OCI-LY7 (cell line): ENCODE results near the gene DOCK1. TPM values are rescaled to one million over a fixed set of nuclear protein-coding genes. Genes with fewer than 3 reads are reported as not detected.

Experiments
- BruUV-seq: library from RNA; stranded (reverse); fragments of 400-500 nt; replicated peaks from 2 replicates; lab custom pipeline; 2021; lab: Mats Ljungman, UMichigan
- CTCF ChIA-PET: fragments of 300-600 bp; sonication (Branson Sonifier 250); formaldehyde crosslinking; loops from one replicate; lab custom pipeline; 2022; ENCODE audit warnings: antibody characterized with exemption; ENCODE audit not compliant: unreplicated experiment; lab: Charles Lee
- POLR2A ChIA-PET: fragments of 300-600 bp; sonication (Branson Sonifier 250); formaldehyde crosslinking; loops from one replicate; lab custom pipeline; 2022; ENCODE audit warnings: antibody characterized with exemption; lab: Charles Lee
- DNase-seq: peaks from one replicate; pipeline ENCODE4 v3.0.0-alpha.2; 2015; ENCODE audit warnings: low spot score
- H2AFZ ChIP-seq: fragments of 200-600 bp; sonication (generic), shearing (Covaris generic); 2 replicates; pipeline ENCODE4 v1.6.1; 2014; ENCODE audit warnings: mild to moderate bottlenecking, antibody characterized with exemption, low read length, moderate library complexity
- H3K27ac ChIP-seq: fragments of 200-600 bp; sonication (generic); 2 replicates; pipeline ENCODE4 v1.5.1; 2014; ENCODE audit warnings: mixed run types, low read depth, mild to moderate bottlenecking, moderate library complexity, low read length, inconsistent platforms; ENCODE audit not compliant: poor library complexity, severe bottlenecking
- H3K36me3 ChIP-seq: fragments of 200-600 bp; sonication (generic); 2 replicates; pipeline ENCODE4 v1.6.1; 2014; ENCODE audit warnings: mild to moderate bottlenecking, antibody characterized with exemption, low read length, moderate library complexity, mixed read lengths; ENCODE audit not compliant: insufficient read depth
- H3K4me1 ChIP-seq: fragments of 200-600 bp; sonication (generic); 2 replicates; pipeline ENCODE4 v1.5.1; 2014; ENCODE audit warnings: mild to moderate bottlenecking, low read length; ENCODE audit not compliant: insufficient read depth, poor library complexity, severe bottlenecking
- H3K4me2 ChIP-seq: fragments of 200-600 bp; sonication (generic); 2 replicates; pipeline ENCODE4 v1.6.1; 2014; ENCODE audit warnings: mild to moderate bottlenecking, low read length
- H3K4me3 ChIP-seq: fragments of 200-600 bp; sonication (generic); 2 replicates; pipeline ENCODE4 v1.5.1; 2014; ENCODE audit warnings: mild to moderate bottlenecking, low read depth, low read length; ENCODE audit not compliant: poor library complexity, severe bottlenecking
- H3K79me2 ChIP-seq: fragments of 200-600 bp; sonication (generic); 2 replicates; pipeline ENCODE4 v1.6.1; 2016; ENCODE audit warnings: low read depth, mild to moderate bottlenecking, low read length, moderate library complexity, mixed read lengths; ENCODE audit not compliant: insufficient read depth
- H3K9me2 ChIP-seq: fragments of 200-600 bp; sonication (generic); 2 replicates; pipeline ENCODE4 v1.6.1; 2016; ENCODE audit warnings: mild to moderate bottlenecking, low read length, mixed read lengths; ENCODE audit not compliant: insufficient read depth
- H3K9me3 ChIP-seq: fragments of 200-600 bp; sonication (generic); 2 replicates; pipeline ENCODE4 v1.6.1; 2014; ENCODE audit warnings: mild to moderate bottlenecking, mixed run types, low read length, mixed read lengths
- H4K20me1 ChIP-seq: fragments of 200-600 bp; sonication (generic); 2 replicates; pipeline ENCODE4 v1.6.1; 2014; ENCODE audit warnings: mild to moderate bottlenecking, antibody characterized with exemption, low read length, moderate library complexity, mixed read lengths; ENCODE audit not compliant: insufficient read depth
- CTCF ChIP-seq: fragments of 200-600 bp; sonication (generic); conservative IDR thresholded peaks from 2 replicates; pipeline ENCODE4 v1.5.1; 2014; ENCODE audit warnings: mild to moderate bottlenecking, antibody characterized with exemption, low read length, moderate library complexity, mixed read lengths
- EZH2phosphoT487 ChIP-seq: fragments of 200-600 bp; sonication (generic); IDR thresholded peaks from 2 replicates; pipeline ENCODE4 v1.6.1; 2018; ENCODE audit warnings: low read depth, borderline replicate concordance, mild to moderate bottlenecking, mixed run types, antibody characterized with exemption, low read length, moderate library complexity, mixed read lengths
- intact Hi-C: fragments of 100-400 bp; cut with micrococcal nuclease; formaldehyde crosslinking; loops from one replicate; pipeline ENCODE4 v1.10.0; 2022; ENCODE audit not compliant: unreplicated experiment
- total RNA-seq, 2 experiments: library from RNA; depleted of rRNA in 1 of 2; stranded (reverse); fragments of >200 nt in 1 of 2; shearing (Covaris generic) in 1 of 2; gene quantifications; 2 replicates each; pipeline ENCODE4 v1.2.3, GENCODE V29; 2014 to 2022

DOCK1 gene
- total RNA-seq, 2 experiments from 2014 or later, result not detected

- Histone ChIP-seq H3K36me3 (no peaks in the 10 kb centered on the region), H2AFZ (no peak overlapping the region), H3K9me2 (no peaks in the 10 kb centered on the region), H3K4me1 (no peaks in the 10 kb centered on the region), H3K27ac (no peak overlapping the region), H3K79me2 (no peaks in the 10 kb centered on the region), H4K20me1 (no peaks in the 10 kb centered on the region), H3K4me2 (no peak overlapping the region), H3K9me3 (no peaks in the 10 kb centered on the region), H3K4me3 (no peak overlapping the region)
- TF ChIP-seq EZH2phosphoT487 (no peak), CTCF (no peak)
- intact Hi-C loops, result no loop called here
- POLR2A ChIA-PET, result no interaction called here
- DNase-seq, result no peak
- CTCF ChIA-PET, result no interaction called here
- BruUV-seq, result no TSS peak
These were observed 146.8 kb downstream of the DOCK1 start for GRCh38 chr10:127052001-127052400.

- H3K79me2 ChIP-seq, result no peaks in the 10 kb centered on the region
- TF ChIP-seq EZH2phosphoT487 (no peak), CTCF (no peak)
- H3K4me2 ChIP-seq, result no peak overlapping the region
- no peaks in the 10 kb centered on the region for H4K20me1 ChIP-seq
- H3K4me3 ChIP-seq, result no peak overlapping the region
- POLR2A ChIA-PET, result no interaction called here
- no peak overlapping the region for H3K27ac ChIP-seq
- intact Hi-C loops, result no loop called here
- no peaks in the 10 kb centered on the region for H3K9me3 ChIP-seq
- CTCF ChIA-PET, result no interaction called here
- H3K9me2 ChIP-seq, result no peaks in the 10 kb centered on the region
- BruUV-seq, result no TSS peak
- no peak overlapping the region for H2AFZ ChIP-seq
- DNase-seq, result no peak
- H3K4me1 ChIP-seq, result no peaks in the 10 kb centered on the region
- H3K36me3 ChIP-seq, result no peaks in the 10 kb centered on the region
These were observed 150.0 kb downstream of the DOCK1 start for GRCh38 chr10:127055263-127055662.

DNA sequence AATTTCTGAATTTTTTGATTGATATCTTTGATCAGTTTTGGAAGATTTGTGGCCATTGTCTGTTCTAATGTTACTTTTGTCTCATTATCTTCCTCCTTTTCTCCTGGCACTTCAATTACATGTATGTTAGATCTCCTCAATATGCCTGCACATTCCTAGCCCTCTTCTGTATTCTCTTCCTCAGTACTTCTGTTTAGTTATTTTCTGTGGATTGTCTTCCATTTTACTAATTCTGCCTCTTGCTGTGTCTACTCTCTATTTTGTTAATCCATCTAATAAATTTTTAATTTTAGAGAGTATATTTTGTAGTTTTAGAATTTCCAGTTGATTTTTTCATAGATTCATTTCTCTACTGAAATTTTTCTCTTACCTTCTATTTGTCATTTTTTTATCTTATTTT is 154.1 kb downstream of the DOCK1 start:
- no TSS peak for BruUV-seq
- TF ChIP-seq EZH2phosphoT487, result no peak
- TF ChIP-seq CTCF, result no peak
- H2AFZ ChIP-seq, result no peak overlapping the region
- no peak for DNase-seq
- H3K4me2 ChIP-seq, result no peak overlapping the region
- H3K27ac ChIP-seq, result no peak overlapping the region
- no peaks in the 10 kb centered on the region for H3K9me2 ChIP-seq
- no peaks in the 10 kb centered on the region for H3K9me3 ChIP-seq
- ChIA-PET POLR2A (no interaction called here), CTCF (no interaction called here)
- H3K4me3 ChIP-seq, result no peak overlapping the region
- H3K4me1 ChIP-seq, result no peaks in the 10 kb centered on the region
- no peaks in the 10 kb centered on the region for H4K20me1 ChIP-seq
- intact Hi-C loops, result no loop called here
- no peaks in the 10 kb centered on the region for H3K79me2 ChIP-seq
- H3K36me3 ChIP-seq, result no peaks in the 10 kb centered on the region
